ENCODE measurements around the gene GOLGA5.

The GOLGA5 gene

DNA sequence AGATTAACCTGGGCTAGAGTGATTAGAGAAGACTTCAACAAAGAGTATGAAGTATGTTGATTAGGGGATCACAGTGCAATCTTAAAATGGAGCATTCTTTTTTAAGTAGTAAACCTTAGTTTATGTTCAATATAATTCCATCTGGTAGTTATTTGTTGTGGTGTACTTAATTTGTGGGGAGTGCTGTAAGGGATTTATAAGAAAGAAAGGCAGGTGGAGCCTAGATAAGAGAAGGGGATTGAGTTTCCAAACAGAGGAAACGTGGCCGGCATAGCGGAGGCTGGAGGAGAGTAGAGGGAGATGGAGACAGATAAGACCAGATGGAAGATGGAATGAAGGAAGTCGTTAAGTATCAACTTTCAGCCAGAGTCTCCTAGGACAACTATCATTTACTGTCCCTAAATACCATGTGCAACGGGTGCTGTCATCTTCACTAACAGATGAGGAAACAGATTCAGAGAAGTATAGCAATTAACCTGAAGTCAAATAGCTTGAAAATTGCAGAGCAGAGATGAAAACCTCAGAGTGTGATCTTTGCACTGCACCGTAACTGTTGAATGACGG is 38.1 kb downstream of the GOLGA5 start:
- no peak for DNase-seq

DNA sequence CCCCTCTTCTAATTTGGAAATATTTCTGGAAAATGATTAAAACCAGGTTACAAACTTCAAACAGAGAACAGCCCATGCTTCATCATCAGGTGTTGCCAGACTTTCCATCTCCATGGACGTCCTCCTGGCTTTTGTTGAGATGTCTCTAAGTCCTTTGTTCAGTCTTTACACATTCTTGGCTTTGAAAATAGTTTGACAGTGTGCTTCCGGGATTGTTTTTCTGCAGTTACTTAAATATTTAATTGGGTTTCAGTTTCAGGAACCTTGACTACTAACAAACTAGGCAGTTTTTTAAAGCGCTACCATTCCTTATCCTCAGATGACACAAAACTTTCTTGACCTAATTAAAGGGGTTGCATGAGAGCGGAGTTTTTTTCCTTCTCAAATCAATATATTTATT is 47.8 kb downstream of the GOLGA5 start:
- DNase-seq: no peak

DNA sequence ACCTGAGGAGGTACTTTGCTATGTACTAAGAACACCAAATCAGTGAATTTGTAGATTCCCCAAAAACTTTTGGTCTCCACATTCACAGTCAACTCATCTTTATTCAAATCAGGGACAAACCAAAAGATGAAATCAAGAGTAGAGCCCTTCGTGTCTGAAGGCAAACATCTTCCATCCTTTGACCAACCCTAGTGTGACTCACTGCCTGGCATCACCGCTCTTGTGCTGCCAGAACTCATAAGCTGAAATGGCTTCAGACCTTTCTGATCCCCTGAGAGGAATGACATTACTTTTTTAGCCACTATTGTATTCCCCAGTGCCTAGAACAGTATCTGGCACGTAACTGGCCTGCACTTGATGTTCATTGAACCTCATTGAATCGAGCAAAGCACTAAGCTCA is 50.1 kb downstream of the GOLGA5 start:
- DNase-seq: no peak

DNA sequence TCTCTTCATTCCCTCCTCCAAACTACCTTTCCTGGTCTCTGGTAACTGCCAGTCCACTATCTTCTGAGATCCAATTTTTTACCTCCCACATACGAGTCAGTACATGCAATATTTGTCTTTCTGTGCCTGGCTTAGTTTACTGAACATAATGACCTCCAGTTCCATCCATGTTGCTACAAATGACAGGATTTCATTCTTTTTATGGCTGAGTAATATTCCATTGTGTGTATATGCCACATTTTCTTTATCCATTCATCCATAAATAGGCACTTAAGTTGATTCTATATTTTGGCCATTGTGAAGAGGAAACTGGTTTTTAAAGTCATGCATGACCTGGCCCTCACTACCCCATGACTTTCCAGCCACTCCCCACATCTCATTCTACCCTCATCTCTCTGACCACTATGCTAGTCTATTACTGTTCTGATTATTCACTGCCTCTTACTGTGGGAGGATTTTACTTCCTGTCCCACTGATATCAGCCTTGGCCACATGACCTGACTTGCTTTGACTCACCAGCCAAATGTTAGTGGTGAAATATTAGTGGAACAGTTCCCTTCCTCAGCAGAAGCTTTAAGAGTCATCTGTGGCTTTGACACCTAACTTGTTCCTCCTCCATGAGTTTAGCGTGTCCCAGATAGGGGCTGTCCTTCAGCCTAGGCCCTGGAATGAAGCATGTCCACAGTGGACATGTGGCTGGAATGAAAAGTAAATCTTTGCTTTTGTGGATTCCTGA is 52.2 kb downstream of the GOLGA5 start:
- peak; percentile 6 for DNase-seq

DNA sequence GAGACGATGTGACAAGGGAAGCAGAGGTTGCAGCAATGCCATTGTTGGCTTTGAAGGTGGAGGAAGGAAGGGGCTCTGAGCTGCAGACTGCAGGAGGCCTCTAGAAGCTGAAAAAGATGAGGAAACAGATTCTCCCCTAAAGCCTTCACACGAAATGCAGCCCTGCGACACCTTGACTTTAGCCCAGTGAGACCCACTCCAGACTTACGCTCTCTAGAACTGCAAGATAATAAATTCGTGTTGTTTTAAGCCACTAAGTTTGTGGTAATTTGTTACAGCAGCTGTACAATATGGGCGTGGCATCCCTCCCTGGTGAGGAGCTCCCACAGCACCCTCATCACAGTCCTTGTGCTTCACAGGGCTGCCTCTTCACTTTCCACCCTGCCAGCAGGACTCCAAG is 53.2 kb downstream of the GOLGA5 start:
- no peak for DNase-seq

DNA sequence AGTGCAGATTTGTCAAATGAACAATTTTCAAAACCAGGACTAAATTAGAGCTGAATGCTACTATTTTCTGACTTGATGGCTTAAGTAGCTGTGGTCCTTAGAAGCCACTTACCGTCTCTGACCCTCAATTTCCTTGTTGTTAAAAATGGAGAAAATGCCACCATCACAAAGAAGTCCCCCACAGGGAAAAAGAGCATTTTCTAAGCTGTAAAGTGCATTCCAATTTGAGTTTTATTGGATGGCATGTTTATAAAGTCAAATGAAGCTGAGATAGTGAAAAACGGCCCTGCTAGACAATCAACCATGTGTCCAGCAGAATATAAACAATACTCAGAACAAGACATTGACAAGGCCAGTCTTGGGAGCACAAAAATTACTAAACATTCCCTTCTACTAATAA is 53.6 kb downstream of the GOLGA5 start:
- DNase-seq: no peak

DNA sequence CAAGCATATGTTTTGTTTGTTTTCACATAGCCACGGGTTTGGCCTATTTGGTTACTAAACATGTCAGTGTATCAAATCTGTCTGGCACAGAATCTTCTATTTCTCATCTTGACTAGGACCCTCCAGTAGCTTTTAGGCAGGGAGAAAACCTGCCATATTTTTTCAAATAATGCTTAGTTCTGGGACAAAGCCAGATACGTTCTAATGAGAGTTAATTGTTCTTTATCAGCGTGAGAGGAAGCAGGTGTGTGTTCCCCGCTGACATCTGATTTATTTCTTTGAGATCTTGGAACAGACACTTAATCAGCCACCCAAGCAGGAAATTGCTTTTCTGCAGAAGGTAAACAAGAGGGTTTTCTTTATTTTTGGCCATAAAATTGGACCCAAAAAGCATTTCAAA is 54.8 kb downstream of the GOLGA5 start:
- DNase-seq: no peak

DNA sequence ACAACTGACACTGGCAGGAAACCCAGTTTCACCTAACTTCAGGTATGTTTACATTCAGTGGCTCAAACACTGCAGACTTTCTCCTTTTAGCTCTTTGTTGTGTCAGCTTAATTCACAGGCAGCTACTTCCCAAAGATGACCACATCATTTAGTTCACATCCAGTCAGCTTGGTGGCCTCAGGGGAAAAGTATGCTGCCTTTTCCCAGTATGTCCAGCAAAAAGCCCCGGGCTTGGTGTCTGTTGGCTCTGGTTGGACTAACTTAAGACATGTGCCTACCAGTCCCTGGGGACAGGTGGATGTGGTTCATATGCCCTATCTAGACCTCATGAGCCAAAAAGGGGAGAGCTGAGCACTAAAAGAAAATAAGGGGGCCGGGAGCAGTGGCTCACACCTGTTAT is 56.4 kb downstream of the GOLGA5 start:
- DNase-seq: no peak

DNA sequence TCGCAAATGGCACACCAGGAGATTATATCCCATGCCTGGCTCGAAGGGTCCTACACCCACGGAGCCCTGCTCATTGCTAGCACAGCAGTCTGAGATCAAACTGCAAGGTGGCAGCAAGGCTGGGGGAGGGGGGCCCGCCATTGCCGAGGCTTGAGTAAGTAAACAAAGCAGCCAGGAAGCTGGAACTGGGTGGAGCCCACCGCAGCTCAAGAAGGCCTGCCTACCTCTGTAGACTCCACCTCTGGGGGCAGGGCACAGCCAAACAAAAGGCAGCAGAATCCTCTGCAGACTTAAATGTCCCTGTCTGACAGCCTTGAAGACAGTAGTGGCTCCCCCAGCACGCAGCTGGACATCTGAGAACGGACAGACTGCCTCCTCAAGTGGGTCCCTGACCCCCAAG is 59.0 kb downstream of the GOLGA5 start:
- peak; percentile 31 for DNase-seq

DNA sequence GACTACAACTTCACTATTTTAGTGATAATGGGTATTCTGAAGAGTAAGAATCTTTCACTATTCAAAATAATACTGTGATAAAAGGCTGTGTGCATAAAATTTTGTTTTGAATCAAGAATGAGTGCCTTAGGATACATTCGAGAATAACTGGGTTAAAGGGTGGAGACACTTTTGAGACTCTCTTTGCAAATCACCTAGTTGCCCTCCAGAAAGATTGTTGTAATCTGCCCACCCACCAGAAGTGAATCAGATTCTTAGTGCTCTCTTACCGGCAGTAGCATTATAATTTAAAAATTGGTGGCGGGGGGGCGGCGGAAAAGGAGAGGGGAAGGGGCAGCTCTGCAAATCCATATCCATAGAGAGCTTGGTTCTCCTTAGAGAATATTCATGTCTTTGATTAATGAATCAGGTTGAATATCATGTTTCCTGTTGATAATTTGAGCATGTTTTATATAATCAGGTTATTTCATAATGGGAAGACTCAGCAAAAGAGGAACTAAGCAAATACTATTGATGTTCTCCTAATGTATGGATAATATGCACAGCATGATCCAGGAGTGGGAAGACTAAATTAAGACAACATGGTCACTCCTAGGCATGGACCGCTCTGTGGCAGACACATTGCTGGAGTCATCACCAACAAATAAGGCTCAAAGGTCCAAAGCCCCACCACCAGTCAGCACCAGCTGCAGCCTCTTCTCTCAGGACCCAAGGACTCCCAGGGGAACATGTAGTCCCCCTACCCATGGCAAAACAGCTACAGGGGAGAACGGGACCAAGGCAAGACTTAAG is 66.1 kb downstream of the GOLGA5 start:
- no peak for DNase-seq

DNA sequence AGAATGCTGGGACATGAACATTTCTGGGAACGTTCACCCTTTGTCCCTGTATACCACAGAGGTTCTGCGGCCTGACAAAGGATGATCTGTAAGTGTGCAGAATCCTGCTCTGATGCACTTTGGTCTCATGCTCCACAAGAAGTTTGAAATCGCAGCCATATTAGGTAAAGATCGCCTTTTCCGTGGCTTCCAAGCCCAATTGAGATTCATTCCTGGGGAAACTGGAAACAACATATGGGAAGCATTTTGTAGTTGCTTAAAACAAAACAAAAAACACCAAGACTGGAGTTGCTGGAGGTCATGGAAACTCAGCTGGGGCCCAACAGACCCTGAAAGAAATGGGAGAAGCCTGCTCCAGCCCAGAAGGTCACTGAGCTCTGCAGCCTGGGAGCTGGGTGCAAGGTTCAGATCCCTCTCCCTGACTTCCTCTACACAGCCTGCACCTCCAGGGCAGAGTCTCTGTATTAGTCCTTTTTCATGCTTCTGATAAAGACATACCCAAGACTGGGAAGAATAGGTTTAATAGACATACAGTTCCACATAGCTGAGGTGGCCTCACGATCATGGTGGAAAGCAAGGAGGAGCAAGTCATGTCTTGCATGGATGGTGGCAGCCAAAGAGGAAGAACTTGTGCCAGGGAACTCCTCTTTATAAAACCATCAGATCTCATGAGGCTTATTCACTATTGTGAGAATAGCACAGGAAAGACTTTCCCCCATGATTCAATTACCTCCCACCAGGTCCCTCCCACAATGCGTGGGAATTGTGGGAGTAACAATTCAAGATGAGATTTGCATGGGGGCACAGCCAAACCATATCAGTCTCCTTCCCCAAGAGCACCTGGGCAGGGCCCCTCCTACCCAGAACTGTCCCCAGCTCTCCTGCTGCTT is 68.0 kb downstream of the GOLGA5 start:
- no peak for DNase-seq

DNA sequence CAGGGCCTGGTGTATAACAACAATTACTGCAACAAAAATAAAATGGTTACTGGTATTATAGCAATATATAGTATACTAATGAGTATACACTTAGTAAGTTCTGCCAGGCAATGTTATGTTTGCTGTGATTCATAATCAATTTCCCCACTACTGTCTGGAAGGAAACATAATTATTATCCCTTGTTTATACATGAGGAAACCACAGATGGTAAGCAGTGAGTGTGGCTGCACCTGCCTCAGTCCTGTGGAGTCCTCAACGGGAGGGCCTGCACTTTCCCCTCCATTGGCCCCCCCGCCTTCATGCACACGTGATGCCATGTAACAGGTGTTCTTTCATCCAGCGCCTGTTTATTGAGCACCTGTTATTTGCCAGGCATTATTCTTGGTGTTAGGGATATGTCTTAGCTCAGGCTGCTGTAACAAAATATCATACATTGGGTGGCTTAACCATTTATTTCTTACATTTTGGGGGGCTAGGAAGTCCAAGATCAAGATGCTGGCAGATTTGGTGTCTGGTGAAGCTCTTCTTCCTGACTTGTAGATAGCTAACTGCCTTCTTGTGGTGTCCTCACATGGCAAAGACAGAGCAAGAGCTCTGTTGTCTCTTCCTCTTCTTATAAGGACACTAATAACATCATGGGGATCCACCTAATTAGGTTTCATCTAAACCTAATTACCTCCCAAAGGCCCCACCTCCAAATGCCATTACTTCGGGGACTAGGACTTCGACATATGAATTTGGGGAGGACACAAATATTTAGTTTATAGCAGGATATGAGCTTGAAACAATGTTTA is 69.4 kb downstream of the GOLGA5 start:
- no peak for DNase-seq

DNA sequence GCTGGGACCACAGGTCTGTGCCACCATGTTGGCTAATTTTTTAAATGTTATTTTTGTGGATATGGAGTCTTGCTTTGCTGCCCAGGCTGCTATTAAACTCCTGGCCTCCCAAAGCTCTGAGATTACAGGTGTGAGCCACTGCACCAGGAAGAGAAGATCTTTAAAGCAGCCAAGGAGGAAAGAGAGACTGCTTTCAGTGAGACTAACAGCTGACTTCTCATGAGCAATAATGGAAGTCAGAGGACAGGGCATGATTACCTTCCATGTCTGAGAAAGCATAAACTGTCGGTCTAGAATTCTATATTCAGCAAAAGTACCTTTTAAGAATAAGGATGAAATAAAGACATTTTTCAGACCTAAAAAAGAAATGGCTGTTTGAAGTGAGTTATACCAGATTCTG is 71.6 kb downstream of the GOLGA5 start:
- DNase-seq: no peak

DNA sequence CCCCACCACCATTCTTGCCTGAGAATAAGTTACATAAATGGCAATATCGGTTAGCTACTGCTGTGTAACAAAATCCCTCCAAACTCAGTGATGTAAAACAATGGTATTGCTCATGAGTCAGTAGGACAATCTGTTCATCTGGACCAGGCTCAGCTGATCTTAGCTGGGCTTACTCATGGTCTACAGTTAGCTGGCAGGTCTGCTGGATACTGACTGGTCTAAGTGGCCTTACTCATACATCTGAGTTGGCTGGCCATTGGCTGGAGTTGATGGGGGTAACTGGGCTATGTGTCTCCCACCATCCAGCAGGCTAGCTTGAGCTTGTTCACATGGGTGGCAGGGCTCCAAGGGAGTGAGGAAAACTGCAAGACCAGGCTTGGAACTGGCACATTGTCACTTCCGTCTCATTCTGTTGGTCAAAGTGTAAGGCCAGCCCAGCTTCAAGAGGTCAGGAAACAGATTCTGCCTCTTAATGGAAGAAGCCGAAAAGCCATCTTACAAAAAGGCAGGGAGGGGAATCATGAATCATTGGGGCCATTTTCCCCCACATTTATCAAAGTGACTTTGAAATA is 72.2 kb downstream of the GOLGA5 start:
- no peak for DNase-seq

DNA sequence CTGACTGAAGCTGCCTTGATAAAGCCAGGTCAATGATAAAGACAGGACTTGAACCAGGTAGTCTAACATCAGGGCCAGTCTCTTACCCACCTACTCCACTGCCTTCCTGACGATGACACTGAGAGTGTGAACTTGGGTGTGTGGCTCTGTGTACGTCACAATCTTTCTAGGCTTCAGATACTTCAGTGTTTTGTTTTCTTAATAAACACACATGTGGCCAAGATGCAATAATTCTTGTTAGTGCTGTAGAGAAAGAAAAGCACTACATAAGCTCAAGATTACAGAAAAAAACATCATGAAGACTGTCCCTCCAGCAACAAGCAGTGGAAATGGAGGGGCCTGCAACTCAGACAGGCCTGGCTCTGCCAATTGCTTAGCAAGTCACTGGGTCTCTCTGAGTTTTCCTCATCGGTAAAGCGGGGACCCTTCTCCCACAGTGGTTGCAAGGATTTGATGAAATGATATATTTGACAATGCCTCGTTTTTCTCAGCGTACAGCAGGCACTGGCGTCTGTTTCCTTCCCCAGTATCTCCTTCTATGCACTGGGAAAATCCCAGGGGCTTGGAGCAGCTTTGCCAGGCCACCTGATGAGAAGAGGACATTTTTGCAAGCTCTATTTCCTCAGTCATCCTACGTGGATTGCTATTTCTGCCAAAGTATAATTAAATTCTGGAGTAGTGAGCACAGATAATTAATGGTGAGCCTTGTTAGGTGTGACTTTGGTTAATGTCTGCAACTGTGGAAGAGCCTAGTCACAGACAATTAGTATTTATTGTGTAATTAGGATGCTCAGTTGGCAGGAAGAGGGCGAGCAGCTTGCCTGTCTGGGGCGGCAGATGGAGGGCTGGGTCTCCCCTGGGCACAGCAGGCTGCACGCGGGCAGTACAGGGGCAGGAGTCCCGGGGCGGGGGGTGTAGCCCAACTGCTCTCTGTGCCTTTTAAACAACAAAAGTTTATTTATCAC is 73.1 kb downstream of the GOLGA5 start:
- no peak for DNase-seq

DNA sequence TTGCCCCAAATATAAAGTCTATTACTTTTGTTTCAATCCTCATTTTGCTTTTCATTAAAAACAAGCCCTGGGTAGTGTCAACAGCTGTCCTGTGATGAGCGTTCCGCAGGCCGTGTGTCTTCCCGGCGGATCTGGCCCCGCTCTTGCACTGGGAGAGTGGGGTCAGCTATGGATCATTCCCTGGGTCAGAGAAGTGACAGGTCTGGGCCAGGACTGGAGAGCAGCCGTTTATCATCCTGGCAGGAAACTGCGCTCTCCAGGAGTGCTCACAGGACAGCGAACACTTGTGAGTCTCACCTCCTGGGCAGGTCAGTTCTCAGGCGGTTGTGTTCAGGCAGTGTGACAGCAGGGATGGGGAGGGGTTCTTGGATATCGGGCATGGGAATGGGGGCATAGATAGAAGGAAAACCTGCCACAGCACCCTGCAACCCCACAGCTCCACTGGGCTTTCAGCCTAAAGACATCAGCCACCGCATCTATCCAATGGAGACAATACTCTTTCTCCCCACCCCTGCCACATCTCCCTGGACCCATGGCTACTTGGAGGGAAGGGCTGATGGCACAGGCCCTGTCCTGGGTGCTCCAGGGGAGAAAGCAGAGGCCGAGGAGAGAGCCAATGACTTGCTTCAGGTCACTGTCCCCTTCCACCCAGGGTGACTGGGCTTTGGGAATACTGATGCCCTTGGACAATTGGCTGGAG is 81.0 kb downstream of the GOLGA5 start:
- no peak for DNase-seq

DNA sequence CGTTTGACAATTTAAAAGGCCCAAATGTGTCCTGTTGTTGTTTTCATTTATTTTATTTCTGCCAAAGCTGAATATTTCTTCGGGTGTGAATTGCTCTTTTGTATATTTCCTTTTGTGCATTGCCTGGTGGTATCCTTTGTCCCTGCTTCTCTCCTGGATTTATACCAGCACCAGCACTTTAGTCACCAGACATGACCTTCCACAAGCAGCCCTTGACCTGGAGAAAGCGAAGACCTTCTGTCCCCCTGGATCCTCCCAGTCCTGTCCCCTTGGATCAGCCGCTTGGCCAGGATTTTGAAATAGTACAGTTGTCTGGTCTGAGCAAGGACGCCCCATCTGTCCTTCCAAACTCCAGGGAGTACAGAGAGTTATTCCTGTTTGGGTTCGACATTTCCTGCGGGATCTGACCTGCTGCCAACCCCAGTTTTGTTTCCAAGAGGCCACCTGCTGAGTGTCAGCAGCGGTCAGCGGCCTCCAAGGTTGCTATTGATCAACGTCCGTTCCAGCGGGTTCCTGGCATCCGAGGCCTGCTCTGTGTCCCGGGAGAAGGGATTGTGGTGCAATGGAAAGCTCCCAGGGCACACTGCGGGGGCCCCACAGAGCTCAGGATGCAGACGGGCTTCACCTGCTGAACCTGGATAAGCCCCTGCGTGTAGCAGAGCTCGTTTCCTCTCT is 83.8 kb downstream of the GOLGA5 start:
- DNase-seq: no peak

DNA sequence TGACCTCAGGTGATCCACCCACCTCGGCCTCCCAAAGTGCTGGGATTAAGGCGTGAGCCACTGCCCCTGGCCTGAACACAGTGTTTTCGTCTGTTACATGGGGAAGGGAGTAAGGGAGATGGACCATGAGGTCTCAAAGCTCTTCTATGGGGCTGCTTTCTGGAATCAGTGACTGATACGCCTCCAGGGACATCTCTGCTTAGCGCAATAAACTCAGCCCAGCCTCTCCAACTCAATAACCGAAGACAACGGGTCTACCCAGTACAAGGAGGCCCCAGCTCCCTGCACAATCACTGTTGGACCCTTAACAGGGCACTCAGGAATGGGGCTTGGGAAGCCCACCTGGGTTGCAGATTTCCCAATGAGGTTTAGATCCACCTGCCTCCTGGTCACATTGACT is 86.2 kb downstream of the GOLGA5 start:
- DNase-seq: no peak

DNA sequence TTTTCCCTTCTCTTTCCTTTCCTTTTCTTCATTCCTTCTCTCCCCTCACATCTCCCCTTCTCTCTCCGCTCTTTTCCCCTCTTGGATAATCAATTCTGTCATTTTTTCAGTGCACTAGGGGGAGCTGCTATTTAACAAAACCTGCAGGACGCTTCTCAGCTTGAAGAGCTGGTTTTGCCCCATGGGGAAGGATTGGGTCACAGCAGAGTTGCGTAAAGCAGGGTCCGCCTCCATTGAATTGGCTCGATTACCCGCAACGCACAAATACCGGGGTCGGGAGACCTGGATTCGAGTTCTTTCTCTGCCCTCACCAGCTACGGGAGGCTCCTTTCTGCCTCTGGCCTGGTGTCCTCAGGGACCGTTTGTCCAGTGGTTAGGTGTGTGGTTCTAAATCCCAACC is 86.7 kb downstream of the GOLGA5 start:
- no peak for DNase-seq

DNA sequence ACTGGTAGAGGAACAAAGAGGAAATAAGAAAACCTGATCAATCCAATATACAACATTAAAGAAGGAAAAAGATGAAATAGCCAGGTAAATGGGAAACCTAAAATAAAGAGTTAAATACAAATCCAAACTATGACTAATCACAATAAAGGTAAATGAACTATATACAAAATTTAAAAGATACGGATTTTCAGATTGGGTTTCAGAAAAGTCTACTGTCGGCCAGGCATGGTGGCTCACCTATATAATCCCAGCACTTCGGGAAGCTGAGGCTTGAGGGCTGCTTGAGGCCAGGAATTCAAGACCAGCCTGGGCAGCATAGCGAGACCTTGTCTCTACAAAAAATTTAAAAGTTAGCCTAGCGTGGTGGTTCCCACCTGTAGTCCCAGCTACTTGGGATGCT is 89.0 kb downstream of the GOLGA5 start:
- no peak for DNase-seq

All from CD4-positive, alpha-beta T cell treated with Interleukin-12 subunit alpha and Interleukin-12 subunit beta, for 1 hour (primary cell).